Tibial nerve (tissue), 4 donors: Measurements from ENCODE around the gene FERMT2.

ENCODE experiments used
- EP300 ChIP-seq, 2 donors: sonication (generic); formaldehyde crosslinking; IDR thresholded peaks; one replicate each; pipeline ENCODE4 v1.6.1; 2017; ENCODE audit warnings: antibody characterized with exemption in 2 of 2, mild to moderate bottlenecking in 1 of 2
- POLR2A ChIP-seq, 2 donors: fragments of 450-650 bp; IDR thresholded peaks; one replicate each; pipeline ENCODE4 v1.6.1; 2017; ENCODE audit warnings: antibody characterized with exemption in 2 of 2, mild to moderate bottlenecking in 2 of 2, moderate library complexity in 2 of 2
- TF ChIP-seq, protein P1 (sequence below), 5 experiments: fragments of 200-600 bp in 3 of 5; fragments of 450-650 bp in 2 of 5; sonication (generic) in 3 of 5; IDR thresholded peaks; one replicate each; pipeline ENCODE4 v1.5.1; 2016 to 2019; ENCODE audit warnings: antibody characterized with exemption in 5 of 5, mild to moderate bottlenecking in 3 of 5, moderate library complexity in 2 of 5

DNA sequence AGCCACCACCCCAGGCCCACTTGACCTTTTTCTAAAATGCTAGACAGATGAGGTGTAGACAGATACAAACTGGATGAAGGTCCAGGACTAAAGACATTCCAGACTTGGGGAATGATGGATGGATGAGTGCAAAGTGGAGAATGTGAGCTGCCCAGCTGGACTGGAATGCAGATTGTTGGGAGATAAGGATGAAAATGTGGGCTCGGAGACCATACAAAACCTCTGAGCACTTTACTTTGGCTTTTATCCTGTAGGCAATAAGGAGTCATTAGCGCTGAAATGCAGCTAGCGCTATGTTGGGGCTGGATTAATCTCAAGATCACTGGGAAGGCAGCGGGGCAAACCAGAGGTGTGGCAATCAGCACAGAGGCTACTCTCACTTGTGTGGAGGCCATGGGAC lies 94.7 kb downstream of the FERMT2 start:
- no peak for TF ChIP-seq POLR2A (IDR thresholded peaks at IDR 0.05)
- TF ChIP-seq, protein P1, sequence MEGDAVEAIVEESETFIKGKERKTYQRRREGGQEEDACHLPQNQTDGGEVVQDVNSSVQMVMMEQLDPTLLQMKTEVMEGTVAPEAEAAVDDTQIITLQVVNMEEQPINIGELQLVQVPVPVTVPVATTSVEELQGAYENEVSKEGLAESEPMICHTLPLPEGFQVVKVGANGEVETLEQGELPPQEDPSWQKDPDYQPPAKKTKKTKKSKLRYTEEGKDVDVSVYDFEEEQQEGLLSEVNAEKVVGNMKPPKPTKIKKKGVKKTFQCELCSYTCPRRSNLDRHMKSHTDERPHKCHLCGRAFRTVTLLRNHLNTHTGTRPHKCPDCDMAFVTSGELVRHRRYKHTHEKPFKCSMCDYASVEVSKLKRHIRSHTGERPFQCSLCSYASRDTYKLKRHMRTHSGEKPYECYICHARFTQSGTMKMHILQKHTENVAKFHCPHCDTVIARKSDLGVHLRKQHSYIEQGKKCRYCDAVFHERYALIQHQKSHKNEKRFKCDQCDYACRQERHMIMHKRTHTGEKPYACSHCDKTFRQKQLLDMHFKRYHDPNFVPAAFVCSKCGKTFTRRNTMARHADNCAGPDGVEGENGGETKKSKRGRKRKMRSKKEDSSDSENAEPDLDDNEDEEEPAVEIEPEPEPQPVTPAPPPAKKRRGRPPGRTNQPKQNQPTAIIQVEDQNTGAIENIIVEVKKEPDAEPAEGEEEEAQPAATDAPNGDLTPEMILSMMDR (IDR thresholded peaks at IDR 0.05), result no peak
- no peak for TF ChIP-seq EP300 (IDR thresholded peaks at IDR 0.05)
